HG02970 (cell line): ENCODE results near the gene OSBP2.
"Not testable (repeated sequence)": the region's sequence is repeated elsewhere in the genome, so short reads cannot be mapped to it uniquely, and the experiment has no call there.

Source experiments
- ATAC-seq: cut with Tn5 transposase; IDR thresholded peaks from one replicate; pipeline ENCODE4 v1.9.1; 2021; ENCODE audit warnings: mild to moderate bottlenecking, moderate library complexity, moderate number of reproducible peaks; ENCODE audit not compliant: unreplicated experiment, low FRiP score

The OSBP2 gene

GRCh38 chr22:30754521-30754920, 59.8 kb downstream of the OSBP2 start:
- no peak for ATAC-seq

- ATAC-seq = no peak
These were observed 60.5 kb downstream of the OSBP2 start for GRCh38 chr22:30754971-30755758.

- ATAC-seq = no peak
These were observed 61.1 kb downstream of the OSBP2 start for GRCh38 chr22:30755759-30756124.

GRCh38 chr22:30763815-30764673, 69.4 kb downstream of the OSBP2 start:
- ATAC-seq = no peak

GRCh38 chr22:30767661-30768060, 73.0 kb downstream of the OSBP2 start:
- ATAC-seq = no peak

GRCh38 chr22:30770716-30771115, 76.0 kb downstream of the OSBP2 start:
- no peak for ATAC-seq

- ATAC-seq = no peak
These were observed 79.2 kb downstream of the OSBP2 start for GRCh38 chr22:30773919-30774318.

- no peak for ATAC-seq
These were observed 79.9 kb downstream of the OSBP2 start for GRCh38 chr22:30774566-30774965.

- ATAC-seq = no peak
These were observed 81.8 kb downstream of the OSBP2 start for GRCh38 chr22:30776476-30776875.

GRCh38 chr22:30777146-30777545, 82.5 kb downstream of the OSBP2 start:
- not testable (repeated sequence) for ATAC-seq

GRCh38 chr22:30777587-30777986, 82.9 kb downstream of the OSBP2 start:
- no peak for ATAC-seq

- no peak for ATAC-seq
These were observed 83.6 kb downstream of the OSBP2 start for GRCh38 chr22:30778261-30778660.

GRCh38 chr22:30780026-30780425, 85.4 kb downstream of the OSBP2 start:
- no peak for ATAC-seq

- no peak for ATAC-seq
These were observed 86.7 kb downstream of the OSBP2 start for GRCh38 chr22:30781271-30781875.

GRCh38 chr22:30782613-30783012, 87.9 kb downstream of the OSBP2 start:
- no peak for ATAC-seq

GRCh38 chr22:30783021-30783420, 88.3 kb downstream of the OSBP2 start:
- no peak for ATAC-seq

- no peak for ATAC-seq
These were observed 90.9 kb downstream of the OSBP2 start for GRCh38 chr22:30785527-30785926.

GRCh38 chr22:30790366-30790765, 95.7 kb downstream of the OSBP2 start:
- ATAC-seq = no peak

- ATAC-seq = no peak
These were observed 97.8 kb downstream of the OSBP2 start for GRCh38 chr22:30792456-30792855.

GRCh38 chr22:30795118-30795517, 100.4 kb downstream of the OSBP2 start:
- no peak for ATAC-seq

GRCh38 chr22:30801695-30802094, 107.0 kb downstream of the OSBP2 start:
- no peak for ATAC-seq
